ENCODE data around the gene TBC1D16. TPM values are rescaled to one million over a fixed set of nuclear protein-coding genes. Genes with fewer than 3 reads are reported as not detected.

The TBC1D16 gene
- total RNA-seq, 1 donor from 2014 or later: 21.7 TPM

- no peaks in the 10 kb centered on the region for H3K9me3 ChIP-seq
- DNase-seq (no peak), ATAC-seq (no peak)
- intact Hi-C loops (cut with DNase I): no loop called here
- no peaks in the 10 kb centered on the region for H3K36me3 ChIP-seq
- H3K27me3 ChIP-seq: no peaks in the 10 kb centered on the region
- H3K4me1 ChIP-seq: peaks cover 5% of the 10 kb centered on the region
- no peak overlapping the region for H3K4me3 ChIP-seq
- TF ChIP-seq, protein P1, sequence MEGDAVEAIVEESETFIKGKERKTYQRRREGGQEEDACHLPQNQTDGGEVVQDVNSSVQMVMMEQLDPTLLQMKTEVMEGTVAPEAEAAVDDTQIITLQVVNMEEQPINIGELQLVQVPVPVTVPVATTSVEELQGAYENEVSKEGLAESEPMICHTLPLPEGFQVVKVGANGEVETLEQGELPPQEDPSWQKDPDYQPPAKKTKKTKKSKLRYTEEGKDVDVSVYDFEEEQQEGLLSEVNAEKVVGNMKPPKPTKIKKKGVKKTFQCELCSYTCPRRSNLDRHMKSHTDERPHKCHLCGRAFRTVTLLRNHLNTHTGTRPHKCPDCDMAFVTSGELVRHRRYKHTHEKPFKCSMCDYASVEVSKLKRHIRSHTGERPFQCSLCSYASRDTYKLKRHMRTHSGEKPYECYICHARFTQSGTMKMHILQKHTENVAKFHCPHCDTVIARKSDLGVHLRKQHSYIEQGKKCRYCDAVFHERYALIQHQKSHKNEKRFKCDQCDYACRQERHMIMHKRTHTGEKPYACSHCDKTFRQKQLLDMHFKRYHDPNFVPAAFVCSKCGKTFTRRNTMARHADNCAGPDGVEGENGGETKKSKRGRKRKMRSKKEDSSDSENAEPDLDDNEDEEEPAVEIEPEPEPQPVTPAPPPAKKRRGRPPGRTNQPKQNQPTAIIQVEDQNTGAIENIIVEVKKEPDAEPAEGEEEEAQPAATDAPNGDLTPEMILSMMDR (IDR thresholded peaks at IDR 0.05): no peak
- H3K27ac ChIP-seq: no peak overlapping the region
Measured at GRCh38 chr17:80060644-80061043, 25.0 kb upstream of the TBC1D16 start.

DNA sequence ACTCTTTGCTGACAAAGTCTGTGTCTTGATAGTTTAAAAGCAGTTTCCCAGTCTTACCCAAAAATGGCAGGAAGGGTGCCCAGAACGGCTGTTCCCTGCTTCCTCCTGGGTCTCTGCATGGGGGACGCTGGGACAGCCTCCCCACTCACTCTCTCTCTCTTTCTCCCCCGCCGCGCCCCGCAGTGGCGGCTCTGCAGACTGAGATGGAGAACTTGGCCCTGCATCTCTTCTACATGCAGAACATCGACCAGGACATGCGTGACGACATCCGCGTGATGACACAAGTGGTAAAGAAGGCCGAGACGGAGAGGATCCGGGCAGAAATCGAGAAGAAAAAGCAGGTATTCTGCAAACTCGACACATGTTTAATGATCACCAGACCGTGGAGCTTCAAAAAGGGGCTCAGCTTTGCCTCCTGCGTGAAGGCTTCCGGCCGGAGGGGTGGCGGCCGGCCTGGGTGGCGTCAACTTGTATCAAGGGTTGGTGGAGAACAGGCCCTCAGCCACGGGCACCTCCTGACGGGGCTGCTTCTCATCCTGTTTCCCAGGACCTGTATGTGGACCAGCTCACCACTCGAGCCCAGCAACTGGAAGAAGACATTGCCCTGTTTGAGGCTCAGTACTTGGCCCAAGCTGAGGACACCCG is 22.8 kb upstream of the TBC1D16 start:
- Histone ChIP-seq H3K4me3 (no peak overlapping the region), H3K4me1 (no peaks in the 10 kb centered on the region), H3K27me3 (no peaks in the 10 kb centered on the region), H3K27ac (no peak overlapping the region), H3K36me3 (no peaks in the 10 kb centered on the region), H3K9me3 (no peaks in the 10 kb centered on the region)
- intact Hi-C loops (cut with DNase I): no loop called here
- DNase-seq: no peak
- no peak for ATAC-seq
- TF ChIP-seq, protein P1 (IDR thresholded peaks at IDR 0.05): no peak

DNA sequence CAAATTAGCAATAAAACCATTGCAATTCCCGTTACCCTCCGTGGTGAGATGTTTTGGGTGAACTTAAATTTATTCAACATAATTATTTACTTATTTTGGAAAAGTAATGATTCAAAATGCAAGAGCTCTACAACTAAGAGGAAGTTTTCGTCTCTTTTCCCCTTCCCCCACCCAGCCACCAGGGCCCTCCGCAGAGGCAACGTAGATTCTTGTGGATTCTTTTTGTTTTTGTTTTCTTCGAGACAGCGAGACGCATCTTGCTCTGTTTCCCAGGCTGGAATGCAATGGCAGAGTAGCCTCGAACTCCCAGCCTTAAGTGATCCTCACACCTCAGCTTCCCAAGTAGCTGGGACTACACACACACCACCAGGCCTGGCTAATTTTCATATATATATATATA is 19.9 kb upstream of the TBC1D16 start:
- H3K4me1 ChIP-seq: no peaks in the 10 kb centered on the region

DNA sequence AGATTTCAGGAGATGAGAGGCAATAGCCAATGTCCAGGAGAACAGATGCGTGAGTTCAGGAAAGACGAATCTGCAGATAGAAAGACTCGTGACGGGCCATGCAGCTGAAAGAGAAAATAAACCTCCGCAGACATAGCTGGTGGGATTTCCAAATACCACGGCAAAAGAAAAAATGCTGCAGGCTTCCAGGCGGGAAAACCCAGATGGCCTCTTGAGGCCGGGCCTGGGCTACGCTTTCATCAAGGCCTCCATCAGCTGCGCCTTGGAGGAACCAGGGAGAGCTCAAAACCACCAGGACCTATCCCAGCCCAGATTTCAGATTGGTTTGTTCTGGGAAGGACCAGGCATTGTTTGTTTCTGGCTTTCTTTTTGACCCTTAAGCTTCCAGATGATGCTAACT is 17.4 kb upstream of the TBC1D16 start:
- Histone ChIP-seq H3K4me3 (no peak overlapping the region), H3K36me3 (no peaks in the 10 kb centered on the region), H3K4me1 (no peaks in the 10 kb centered on the region), H3K9me3 (no peaks in the 10 kb centered on the region), H3K27me3 (no peaks in the 10 kb centered on the region), H3K27ac (no peak overlapping the region)
- intact Hi-C loops (cut with DNase I): no loop called here
- ATAC-seq (no peak), DNase-seq (no peak)
- TF ChIP-seq, protein P1 (IDR thresholded peaks at IDR 0.05): no peak

More for the DNA sequence above, 19.9 kb upstream of the TBC1D16 start:
- Histone ChIP-seq H3K9me3 (no peaks in the 10 kb centered on the region), H3K27me3 (no peaks in the 10 kb centered on the region), H3K4me3 (no peak overlapping the region), H3K27ac (no peak overlapping the region), H3K36me3 (no peaks in the 10 kb centered on the region)
- DNase-seq (no peak), ATAC-seq (no peak)
- TF ChIP-seq, protein P1 (IDR thresholded peaks at IDR 0.05): no peak
- intact Hi-C loops (cut with DNase I): no loop called here

DNA sequence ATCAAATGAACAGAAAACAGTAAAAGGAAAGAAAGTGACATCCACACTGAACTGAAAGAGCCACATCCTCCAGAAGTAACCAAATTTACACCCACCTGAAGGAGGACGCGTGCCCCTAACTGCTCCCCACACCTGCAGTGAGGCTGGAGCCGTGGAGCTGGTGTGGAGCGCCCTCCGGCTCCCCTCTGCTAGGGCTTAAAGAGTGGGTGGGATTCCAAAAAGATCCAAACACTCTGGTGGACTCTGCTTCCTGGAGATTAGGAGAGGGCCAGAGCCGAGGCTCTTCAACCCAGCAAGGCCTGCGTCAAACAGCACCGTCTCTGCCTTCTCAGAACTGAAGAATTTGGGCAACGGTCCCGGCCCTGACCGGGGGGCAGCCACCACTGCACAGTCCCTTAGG is 16.0 kb upstream of the TBC1D16 start:
- DNase-seq (no peak), ATAC-seq (no peak)
- Histone ChIP-seq H3K4me1 (no peaks in the 10 kb centered on the region), H3K4me3 (no peak overlapping the region), H3K9me3 (no peaks in the 10 kb centered on the region), H3K27me3 (no peaks in the 10 kb centered on the region), H3K27ac (no peak overlapping the region), H3K36me3 (no peaks in the 10 kb centered on the region)
- TF ChIP-seq, protein P1 (IDR thresholded peaks at IDR 0.05): no peak
- intact Hi-C loops (cut with DNase I): no loop called here

DNA sequence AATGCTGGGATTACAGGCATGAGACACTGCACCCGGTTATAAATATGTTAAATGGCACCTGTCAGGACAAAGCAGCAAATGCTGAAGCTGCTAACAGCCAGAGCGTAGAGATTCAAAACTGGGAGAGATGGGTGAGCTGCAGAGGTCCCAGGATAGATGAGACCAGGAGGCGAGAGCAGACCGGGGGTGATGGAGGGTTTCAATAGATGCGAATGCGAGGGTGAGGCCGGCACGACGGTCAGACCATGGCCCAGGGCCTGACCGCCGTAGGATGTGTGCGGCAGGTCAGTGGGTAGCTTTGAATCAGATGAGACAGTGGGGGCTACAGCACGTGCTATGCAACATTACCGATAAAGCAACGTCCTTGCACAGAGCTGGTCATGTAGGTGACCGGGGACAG is 15.0 kb upstream of the TBC1D16 start:
- H3K4me1 ChIP-seq: no peaks in the 10 kb centered on the region
- no peaks in the 10 kb centered on the region for H3K36me3 ChIP-seq
- no peak for DNase-seq
- no peak for ATAC-seq
- intact Hi-C loops (cut with DNase I): no loop called here
- TF ChIP-seq, protein P1 (IDR thresholded peaks at IDR 0.05): no peak
- H3K9me3 ChIP-seq: no peaks in the 10 kb centered on the region
- H3K4me3 ChIP-seq: no peak overlapping the region
- H3K27me3 ChIP-seq: no peaks in the 10 kb centered on the region
- H3K27ac ChIP-seq: no peak overlapping the region
